ENCODE data around the gene REV3L.

DNA sequence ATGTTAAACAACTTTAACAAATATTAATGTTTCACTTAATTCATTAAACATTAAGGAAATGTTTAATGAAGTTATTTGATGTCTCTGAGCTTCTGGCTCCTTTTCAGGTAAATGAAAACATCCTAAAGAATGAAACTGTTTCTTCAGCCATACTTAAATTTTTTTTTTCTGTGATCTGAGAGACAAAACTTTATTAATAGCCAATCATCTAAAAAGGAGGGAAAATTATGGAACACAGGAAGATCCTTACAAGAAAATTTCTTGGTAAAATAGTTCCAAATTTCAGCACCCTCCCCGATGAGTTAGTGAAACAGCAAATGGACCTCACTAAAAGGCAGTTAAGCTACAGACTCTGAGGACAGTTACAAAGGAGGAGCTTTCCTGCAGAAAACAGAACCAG is 185.2 kb downstream of the REV3L start:
- TF ChIP-seq, protein P1, sequence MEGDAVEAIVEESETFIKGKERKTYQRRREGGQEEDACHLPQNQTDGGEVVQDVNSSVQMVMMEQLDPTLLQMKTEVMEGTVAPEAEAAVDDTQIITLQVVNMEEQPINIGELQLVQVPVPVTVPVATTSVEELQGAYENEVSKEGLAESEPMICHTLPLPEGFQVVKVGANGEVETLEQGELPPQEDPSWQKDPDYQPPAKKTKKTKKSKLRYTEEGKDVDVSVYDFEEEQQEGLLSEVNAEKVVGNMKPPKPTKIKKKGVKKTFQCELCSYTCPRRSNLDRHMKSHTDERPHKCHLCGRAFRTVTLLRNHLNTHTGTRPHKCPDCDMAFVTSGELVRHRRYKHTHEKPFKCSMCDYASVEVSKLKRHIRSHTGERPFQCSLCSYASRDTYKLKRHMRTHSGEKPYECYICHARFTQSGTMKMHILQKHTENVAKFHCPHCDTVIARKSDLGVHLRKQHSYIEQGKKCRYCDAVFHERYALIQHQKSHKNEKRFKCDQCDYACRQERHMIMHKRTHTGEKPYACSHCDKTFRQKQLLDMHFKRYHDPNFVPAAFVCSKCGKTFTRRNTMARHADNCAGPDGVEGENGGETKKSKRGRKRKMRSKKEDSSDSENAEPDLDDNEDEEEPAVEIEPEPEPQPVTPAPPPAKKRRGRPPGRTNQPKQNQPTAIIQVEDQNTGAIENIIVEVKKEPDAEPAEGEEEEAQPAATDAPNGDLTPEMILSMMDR (IDR thresholded peaks at IDR 0.05): no peak
- TF ChIP-seq, protein P2, sequence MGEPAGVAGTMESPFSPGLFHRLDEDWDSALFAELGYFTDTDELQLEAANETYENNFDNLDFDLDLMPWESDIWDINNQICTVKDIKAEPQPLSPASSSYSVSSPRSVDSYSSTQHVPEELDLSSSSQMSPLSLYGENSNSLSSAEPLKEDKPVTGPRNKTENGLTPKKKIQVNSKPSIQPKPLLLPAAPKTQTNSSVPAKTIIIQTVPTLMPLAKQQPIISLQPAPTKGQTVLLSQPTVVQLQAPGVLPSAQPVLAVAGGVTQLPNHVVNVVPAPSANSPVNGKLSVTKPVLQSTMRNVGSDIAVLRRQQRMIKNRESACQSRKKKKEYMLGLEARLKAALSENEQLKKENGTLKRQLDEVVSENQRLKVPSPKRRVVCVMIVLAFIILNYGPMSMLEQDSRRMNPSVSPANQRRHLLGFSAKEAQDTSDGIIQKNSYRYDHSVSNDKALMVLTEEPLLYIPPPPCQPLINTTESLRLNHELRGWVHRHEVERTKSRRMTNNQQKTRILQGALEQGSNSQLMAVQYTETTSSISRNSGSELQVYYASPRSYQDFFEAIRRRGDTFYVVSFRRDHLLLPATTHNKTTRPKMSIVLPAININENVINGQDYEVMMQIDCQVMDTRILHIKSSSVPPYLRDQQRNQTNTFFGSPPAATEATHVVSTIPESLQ (CRISPR knock-in tag; IDR thresholded peaks at IDR 0.05): no peak
- TF ChIP-seq, protein P3, sequence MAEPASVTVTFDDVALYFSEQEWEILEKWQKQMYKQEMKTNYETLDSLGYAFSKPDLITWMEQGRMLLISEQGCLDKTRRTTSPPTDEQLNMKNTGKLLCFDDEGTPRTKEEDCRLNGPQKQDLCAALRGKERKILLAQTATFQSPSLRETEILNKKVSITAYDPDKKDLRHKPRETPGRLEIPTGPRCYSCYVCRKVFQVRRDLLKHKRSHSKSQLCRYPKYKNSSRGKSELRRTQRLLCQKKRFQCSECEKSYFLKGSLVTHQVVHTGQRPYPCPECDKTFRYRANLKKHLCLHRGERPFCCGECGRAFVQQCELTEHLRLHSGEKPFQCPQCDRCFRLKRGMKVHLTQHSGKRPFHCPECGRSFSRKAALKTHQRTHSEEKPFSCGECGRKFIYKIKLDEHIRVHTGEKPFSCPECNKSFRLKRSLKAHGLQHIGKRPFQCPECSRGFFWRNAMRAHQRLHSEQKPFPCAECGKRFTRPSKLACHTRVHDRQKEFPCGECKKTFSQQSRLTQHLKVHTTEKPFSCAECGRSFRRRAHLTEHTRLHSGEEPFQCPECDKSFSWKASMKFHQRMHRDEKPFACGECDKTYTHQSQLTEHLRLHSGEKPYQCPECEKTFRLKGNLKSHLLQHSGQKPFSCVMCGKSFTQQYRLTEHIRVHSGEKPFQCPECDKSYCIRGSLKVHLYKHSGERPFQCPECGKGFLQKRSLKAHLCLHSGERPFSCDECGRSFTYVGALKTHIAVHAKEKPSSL (CRISPR knock-in tag; conservative IDR thresholded peaks at IDR 0.05): no peak
- TF ChIP-seq, protein P4, sequence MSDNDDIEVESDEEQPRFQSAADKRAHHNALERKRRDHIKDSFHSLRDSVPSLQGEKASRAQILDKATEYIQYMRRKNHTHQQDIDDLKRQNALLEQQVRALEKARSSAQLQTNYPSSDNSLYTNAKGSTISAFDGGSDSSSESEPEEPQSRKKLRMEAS (CRISPR knock-in tag; IDR thresholded peaks at IDR 0.05): no peak
- TF ChIP-seq, protein P5, sequence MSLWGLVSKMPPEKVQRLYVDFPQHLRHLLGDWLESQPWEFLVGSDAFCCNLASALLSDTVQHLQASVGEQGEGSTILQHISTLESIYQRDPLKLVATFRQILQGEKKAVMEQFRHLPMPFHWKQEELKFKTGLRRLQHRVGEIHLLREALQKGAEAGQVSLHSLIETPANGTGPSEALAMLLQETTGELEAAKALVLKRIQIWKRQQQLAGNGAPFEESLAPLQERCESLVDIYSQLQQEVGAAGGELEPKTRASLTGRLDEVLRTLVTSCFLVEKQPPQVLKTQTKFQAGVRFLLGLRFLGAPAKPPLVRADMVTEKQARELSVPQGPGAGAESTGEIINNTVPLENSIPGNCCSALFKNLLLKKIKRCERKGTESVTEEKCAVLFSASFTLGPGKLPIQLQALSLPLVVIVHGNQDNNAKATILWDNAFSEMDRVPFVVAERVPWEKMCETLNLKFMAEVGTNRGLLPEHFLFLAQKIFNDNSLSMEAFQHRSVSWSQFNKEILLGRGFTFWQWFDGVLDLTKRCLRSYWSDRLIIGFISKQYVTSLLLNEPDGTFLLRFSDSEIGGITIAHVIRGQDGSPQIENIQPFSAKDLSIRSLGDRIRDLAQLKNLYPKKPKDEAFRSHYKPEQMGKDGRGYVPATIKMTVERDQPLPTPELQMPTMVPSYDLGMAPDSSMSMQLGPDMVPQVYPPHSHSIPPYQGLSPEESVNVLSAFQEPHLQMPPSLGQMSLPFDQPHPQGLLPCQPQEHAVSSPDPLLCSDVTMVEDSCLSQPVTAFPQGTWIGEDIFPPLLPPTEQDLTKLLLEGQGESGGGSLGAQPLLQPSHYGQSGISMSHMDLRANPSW (CRISPR knock-in tag; conservative IDR thresholded peaks at IDR 0.05; ENCODE audit: low read depth): no peak

All from WTC11 (cell line).